ENCODE measurements around the gene PPFIBP1. TPM values are rescaled to one million over a fixed set of nuclear protein-coding genes. Genes with fewer than 3 reads are reported as not detected.

PPFIBP1 gene
- total and polyA plus RNA-seq, 2 of the 4 experiments (the other 2 are of a cell fraction): 30.4 to 72.2 TPM

DNA sequence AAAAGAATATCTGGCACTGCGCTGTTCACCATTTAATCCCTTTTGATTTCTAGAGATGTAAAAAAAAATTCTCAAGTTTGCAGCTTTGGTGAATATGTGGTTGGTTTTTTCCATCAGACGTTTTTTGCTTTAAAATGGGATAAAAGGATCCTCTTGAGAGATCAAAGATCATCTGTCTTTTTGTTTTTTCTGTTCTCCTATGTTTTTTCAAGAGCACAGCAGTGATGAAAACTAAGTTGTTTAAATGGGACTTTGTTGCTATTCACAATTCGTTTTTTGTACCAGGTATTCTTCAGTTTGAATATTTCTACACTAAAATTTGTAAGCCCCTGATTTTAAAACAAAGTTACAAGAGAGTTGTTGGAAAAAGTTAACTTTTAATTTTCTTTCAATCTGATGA, 142.5 kb downstream of the PPFIBP1 start:
- Histone ChIP-seq H3K4ac (ENCODE audit: low read depth, low read length) (no peak overlapping the region), H3K9ac (ENCODE audit: low read depth, low read length) (no peak overlapping the region), H3K56ac (ENCODE audit: extremely low read depth, insufficient read depth, low read length) (no peak overlapping the region), H2BK5ac (ENCODE audit: low read depth, low read length, poor library complexity, severe bottlenecking) (no peak overlapping the region), H3K18ac (ENCODE audit: low read depth, low read length) (no peak overlapping the region), H3K4me2 (ENCODE audit: low read depth, low read length) (no peak overlapping the region), H4K5ac (ENCODE audit: low read depth, low read length) (no peak overlapping the region), H4K91ac (ENCODE audit: insufficient read depth, low read depth, low read length) (no peak overlapping the region), H2BK15ac (ENCODE audit: low read depth, low read length) (no peak overlapping the region), H3K4me3 (ENCODE audit: insufficient read depth, low read depth, low read length) (no peak overlapping the region), H3K79me1 (ENCODE audit: low read depth in 1 of 2, low read length in 2 of 2) (peaks cover 4 to 15% of the 10 kb centered on the region in 2 experiments; a peak in 1 of 4 replicates), H2AFZ (replicated peaks; ENCODE audit: low read length, poor library complexity) (no peak overlapping the region), H4K20me1 (ENCODE audit: insufficient read depth, low read length) (no peaks in the 10 kb centered on the region; the same call in 1 of the 2 replicates), H3K23ac (ENCODE audit: low read depth, low read length) (no peak overlapping the region), H4K8ac (ENCODE audit: low read depth in 2 of 2, low read length in 2 of 2) (no peak overlapping the region), H3K9me1 (ENCODE audit: insufficient read depth, low read length) (peaks cover 10% of the 10 kb centered on the region; the same call in 1 of the 2 replicates), H2AK9ac (replicated peaks; ENCODE audit: low read depth, low read length, poor library complexity) (no peak overlapping the region), H2BK120ac (ENCODE audit: low read depth, low read length) (no peak overlapping the region), H3K27ac (ENCODE audit: insufficient read depth, low read length) (no peak overlapping the region), H2AK5ac (ENCODE audit: low read depth, low read length) (no peak overlapping the region), H2BK20ac (ENCODE audit: low read depth, low read length) (no peak overlapping the region), H3K14ac (replicated peaks; ENCODE audit: low read depth, low read length) (no peak overlapping the region), H3K36me3 (ENCODE audit: control insufficient read depth, insufficient read depth, low read length) (peaks cover 30% of the 10 kb centered on the region), H3K4me1 (ENCODE audit: control insufficient read depth, insufficient read depth, low read length) (no peaks in the 10 kb centered on the region; the same call in 1 of the 2 replicates), H3K9me3 (ENCODE audit: control insufficient read depth, insufficient read depth, low read length) (no peaks in the 10 kb centered on the region), H3K27me3 (ENCODE audit: control insufficient read depth, insufficient read depth, low read length) (no peaks in the 10 kb centered on the region)
- WGBS, 2 experiments (ENCODE audit: extremely low coverage in 2 of 2, insufficient read length in 1 of 2): 0% methylated on average over 1 of the region's 3 CpGs; no CpG with 5 or more reads in 1 of the 2 experiments
- POLR2A ChIA-PET (ENCODE audit: unreplicated experiment): no interaction called here
- intact Hi-C loops (cut with micrococcal nuclease) (no loop called here), dilution Hi-C loops (cut with HindIII; ENCODE audit: low sequenced_read_pairs, unreplicated experiment) (no loop called here), in situ Hi-C loops (cut with MboI; ENCODE audit: low sequenced_read_pairs) (no loop called here)
- no peak for ATAC-seq (ENCODE audit: low read depth)
- no peak for DNase-seq
- TF ChIP-seq CHD1 (IDR thresholded peaks at IDR 0.05; ENCODE audit: low read depth, low read length): no peak
- TF ChIP-seq MAFK (IDR thresholded peaks at IDR 0.05; ENCODE audit: low read depth, low read length): no peak
- CTCF ChIA-PET: interaction anchor here (0.9 kb wide), 1 partner anchor 111 kb away, joined by 3 read pairs; no protein-coding TSS in a partner anchor
- BruUV-seq (replicated peaks): no TSS peak

Measured in IMR-90 (cell line).